ENCODE data around the gene UBE2E1. TPM values are rescaled to one million over a fixed set of nuclear protein-coding genes. Genes with fewer than 3 reads are reported as not detected.
A peak's percentile ranks its signal among the peaks of the same experiment; 100 is the strongest.

UBE2E1 gene
- total and polyA plus RNA-seq, 2 of the 4 experiments (the other 2 are of a cell fraction) = 54.1 to 91.6 TPM

DNA sequence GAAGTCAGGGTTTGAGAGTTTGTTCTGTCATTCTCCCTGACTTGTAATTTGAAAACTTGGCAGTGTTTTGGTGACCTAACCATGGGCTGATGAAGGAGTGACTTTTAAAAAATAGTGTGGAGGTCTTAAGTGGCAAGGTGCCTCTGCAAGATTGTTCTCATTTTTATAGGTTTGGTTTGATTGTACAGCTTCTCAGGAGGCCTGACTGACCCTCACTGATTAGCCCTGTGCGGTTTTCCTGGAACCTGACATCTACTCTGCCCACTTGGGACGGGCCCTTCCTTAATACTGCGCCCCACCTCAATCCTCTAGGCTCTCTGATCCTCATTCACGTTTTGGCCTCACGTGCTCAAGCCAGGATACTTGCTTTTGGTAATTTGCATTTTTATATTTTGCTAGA lies 2.8 kb downstream of the UBE2E1 start:
- no peak overlapping the region for H3K9ac ChIP-seq (ENCODE audit: low read depth, low read length)
- no peak overlapping the region for H2AFZ ChIP-seq (replicated peaks; ENCODE audit: low read length, poor library complexity)
- ChIA-PET CTCF (no interaction called here), POLR2A (ENCODE audit: unreplicated experiment) (no interaction called here)
- H2BK20ac ChIP-seq (ENCODE audit: low read depth, low read length) = no peak overlapping the region
- H2BK5ac ChIP-seq (ENCODE audit: low read depth, low read length, poor library complexity, severe bottlenecking) = no peak overlapping the region
- H3K23ac ChIP-seq (ENCODE audit: low read depth, low read length) = 0 out of 2 replicates have a peak overlapping the region, but pooled peaks have one; percentile 42
- peaks cover 22 to 48% of the 10 kb centered on the region in 2 experiments for H3K79me1 ChIP-seq (ENCODE audit: low read depth in 1 of 2, low read length in 2 of 2)
- no peak overlapping the region for H4K5ac ChIP-seq (ENCODE audit: low read depth, low read length)
- TF ChIP-seq MAFK (IDR thresholded peaks at IDR 0.05; ENCODE audit: low read depth, low read length) = no peak
- no peak for TF ChIP-seq RAD21 (IDR thresholded peaks at IDR 0.05; ENCODE audit: low read length)
- TF ChIP-seq CEBPB (IDR thresholded peaks at IDR 0.05; ENCODE audit: low read depth, low read length) = no peak
- TF ChIP-seq USF2 (IDR thresholded peaks at IDR 0.05; ENCODE audit: low read depth, low read length) = no peak
- TF ChIP-seq FOS (IDR thresholded peaks at IDR 0.05; ENCODE audit: low read depth, low read length) = no peak
- no peak for TF ChIP-seq MAZ (IDR thresholded peaks at IDR 0.05; ENCODE audit: borderline replicate concordance, low read depth, low read length)
- TF ChIP-seq BHLHE40 (IDR thresholded peaks at IDR 0.05; ENCODE audit: low read depth, low read length) = no peak
- TF ChIP-seq RFX5 (IDR thresholded peaks at IDR 0.05; ENCODE audit: low read depth, low read length) = no peak
- TF ChIP-seq SMC3 (IDR thresholded peaks at IDR 0.05; ENCODE audit: low read depth, low read length) = no peak
- TF ChIP-seq CHD1 (IDR thresholded peaks at IDR 0.05; ENCODE audit: low read depth, low read length) = no peak
- TF ChIP-seq NFE2L2 (IDR thresholded peaks at IDR 0.05; ENCODE audit: low read depth, low read length) = no peak
- no peak for TF ChIP-seq ELK1 (IDR thresholded peaks at IDR 0.05; ENCODE audit: borderline replicate concordance, low read depth, low read length)
- TF ChIP-seq POLR2A (IDR thresholded peaks at IDR 0.05; ENCODE audit: low read depth, low read length) = no peak
- TF ChIP-seq, protein P1, sequence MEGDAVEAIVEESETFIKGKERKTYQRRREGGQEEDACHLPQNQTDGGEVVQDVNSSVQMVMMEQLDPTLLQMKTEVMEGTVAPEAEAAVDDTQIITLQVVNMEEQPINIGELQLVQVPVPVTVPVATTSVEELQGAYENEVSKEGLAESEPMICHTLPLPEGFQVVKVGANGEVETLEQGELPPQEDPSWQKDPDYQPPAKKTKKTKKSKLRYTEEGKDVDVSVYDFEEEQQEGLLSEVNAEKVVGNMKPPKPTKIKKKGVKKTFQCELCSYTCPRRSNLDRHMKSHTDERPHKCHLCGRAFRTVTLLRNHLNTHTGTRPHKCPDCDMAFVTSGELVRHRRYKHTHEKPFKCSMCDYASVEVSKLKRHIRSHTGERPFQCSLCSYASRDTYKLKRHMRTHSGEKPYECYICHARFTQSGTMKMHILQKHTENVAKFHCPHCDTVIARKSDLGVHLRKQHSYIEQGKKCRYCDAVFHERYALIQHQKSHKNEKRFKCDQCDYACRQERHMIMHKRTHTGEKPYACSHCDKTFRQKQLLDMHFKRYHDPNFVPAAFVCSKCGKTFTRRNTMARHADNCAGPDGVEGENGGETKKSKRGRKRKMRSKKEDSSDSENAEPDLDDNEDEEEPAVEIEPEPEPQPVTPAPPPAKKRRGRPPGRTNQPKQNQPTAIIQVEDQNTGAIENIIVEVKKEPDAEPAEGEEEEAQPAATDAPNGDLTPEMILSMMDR (conservative IDR thresholded peaks at IDR 0.05; ENCODE audit: low read depth, low read length) = no peak
- no peak for TF ChIP-seq RCOR1 (IDR thresholded peaks at IDR 0.05; ENCODE audit: insufficient replicate concordance, low read length)
- no peak for TF ChIP-seq MXI1 (IDR thresholded peaks at IDR 0.05; ENCODE audit: borderline replicate concordance, low read depth, low read length)
- BruUV-seq (replicated peaks) = no TSS peak
- H3K9me1 ChIP-seq (ENCODE audit: insufficient read depth, low read length) = no peaks in the 10 kb centered on the region
- H3K27me3 ChIP-seq (ENCODE audit: control insufficient read depth, insufficient read depth, low read length) = no peaks in the 10 kb centered on the region
- H4K8ac ChIP-seq (ENCODE audit: low read depth in 2 of 2, low read length in 2 of 2) = no peak overlapping the region
- WGBS, 2 experiments (ENCODE audit: extremely low coverage in 2 of 2, insufficient read length in 1 of 2) = no CpG with 5 or more reads among the region's 5 CpGs
- H2AK5ac ChIP-seq (ENCODE audit: low read depth, low read length) = no peak overlapping the region
- H3K56ac ChIP-seq (ENCODE audit: extremely low read depth, insufficient read depth, low read length) = no peak overlapping the region
- no peak overlapping the region for H3K14ac ChIP-seq (replicated peaks; ENCODE audit: low read depth, low read length)
- peaks cover 7% of the 10 kb centered on the region for H3K36me3 ChIP-seq (ENCODE audit: control insufficient read depth, insufficient read depth, low read length)
- H3K4me2 ChIP-seq (ENCODE audit: low read depth, low read length) = no peak overlapping the region; the same call in 1 of the 2 replicates
- dilution Hi-C loops (cut with HindIII; ENCODE audit: low sequenced_read_pairs, unreplicated experiment) = no loop called here
- H3K4me1 ChIP-seq (ENCODE audit: control insufficient read depth, insufficient read depth, low read length) = peaks cover 2% of the 10 kb centered on the region
- H3K18ac ChIP-seq (ENCODE audit: low read depth, low read length) = no peak overlapping the region
- H2AK9ac ChIP-seq (replicated peaks; ENCODE audit: low read depth, low read length, poor library complexity) = no peak overlapping the region
- H2BK15ac ChIP-seq (ENCODE audit: low read depth, low read length) = no peak overlapping the region
- in situ Hi-C loops (cut with MboI; ENCODE audit: low sequenced_read_pairs) = no loop called here
- H4K20me1 ChIP-seq (ENCODE audit: insufficient read depth, low read length) = peaks cover 26% of the 10 kb centered on the region; the same call in 1 of the 2 replicates
- intact Hi-C loops (cut with micrococcal nuclease) = loop anchor here (5.0 kb wide), 2 partner anchors 156 to 206 kb away; no protein-coding TSS in a partner anchor
- no peak overlapping the region for H3K4me3 ChIP-seq (ENCODE audit: insufficient read depth, low read depth, low read length)
- no peak overlapping the region for H3K4ac ChIP-seq (ENCODE audit: low read depth, low read length)
- H3K9me3 ChIP-seq (ENCODE audit: control insufficient read depth, insufficient read depth, low read length) = no peaks in the 10 kb centered on the region
- DNase-seq (no peak), ATAC-seq (ENCODE audit: low read depth) (no peak)
- H4K91ac ChIP-seq (ENCODE audit: insufficient read depth, low read depth, low read length) = no peak overlapping the region
- no peak overlapping the region for H3K27ac ChIP-seq (ENCODE audit: insufficient read depth, low read length)
- H2BK120ac ChIP-seq (ENCODE audit: low read depth, low read length) = no peak overlapping the region
